ENCODE results near the gene APC2.

DNA sequence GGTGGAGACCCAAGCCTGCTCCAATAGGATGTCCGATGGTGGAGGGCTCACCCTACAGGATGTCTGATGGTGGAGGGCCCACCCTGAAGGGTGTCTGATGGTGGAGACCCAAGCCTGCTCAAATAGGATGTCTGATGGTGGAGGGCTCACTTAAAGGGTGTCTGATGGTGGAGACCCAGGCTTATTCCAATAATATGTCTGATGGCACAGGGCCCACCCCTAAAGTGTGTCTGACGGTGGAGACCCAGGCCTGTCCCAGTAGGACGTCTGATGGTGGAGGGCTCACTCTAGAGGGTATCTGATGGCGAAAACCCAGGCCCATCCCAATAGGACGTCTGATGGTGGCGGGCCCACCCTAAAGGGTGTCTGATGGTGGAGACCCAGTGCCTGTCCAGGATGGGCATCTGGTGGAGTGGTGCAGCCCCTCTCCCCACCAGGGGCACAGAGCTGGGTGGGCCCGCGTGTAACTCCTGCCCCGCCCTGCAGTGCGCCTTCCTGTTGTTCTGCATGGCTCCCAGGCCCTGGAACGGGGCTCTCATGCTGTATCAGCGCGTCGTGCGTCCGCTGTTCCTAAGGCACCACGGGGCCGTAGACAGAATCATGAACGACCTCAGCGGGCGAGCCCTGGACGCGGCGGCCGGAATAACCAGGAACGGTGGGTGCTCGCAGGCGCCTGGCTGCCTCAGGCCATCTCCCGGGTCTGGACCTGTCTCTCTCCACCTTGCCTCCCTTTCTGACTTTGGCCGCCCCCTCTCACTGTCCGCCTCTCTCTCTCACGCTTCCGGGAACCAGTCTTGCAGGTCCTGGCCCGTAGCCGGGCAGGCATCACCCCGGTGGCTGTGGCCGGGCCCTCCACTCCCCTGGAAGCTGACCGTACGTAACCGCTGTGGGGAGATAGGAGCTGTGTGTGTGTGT is 46.1 kb downstream of the APC2 start:
- TF ChIP-seq, protein P1, sequence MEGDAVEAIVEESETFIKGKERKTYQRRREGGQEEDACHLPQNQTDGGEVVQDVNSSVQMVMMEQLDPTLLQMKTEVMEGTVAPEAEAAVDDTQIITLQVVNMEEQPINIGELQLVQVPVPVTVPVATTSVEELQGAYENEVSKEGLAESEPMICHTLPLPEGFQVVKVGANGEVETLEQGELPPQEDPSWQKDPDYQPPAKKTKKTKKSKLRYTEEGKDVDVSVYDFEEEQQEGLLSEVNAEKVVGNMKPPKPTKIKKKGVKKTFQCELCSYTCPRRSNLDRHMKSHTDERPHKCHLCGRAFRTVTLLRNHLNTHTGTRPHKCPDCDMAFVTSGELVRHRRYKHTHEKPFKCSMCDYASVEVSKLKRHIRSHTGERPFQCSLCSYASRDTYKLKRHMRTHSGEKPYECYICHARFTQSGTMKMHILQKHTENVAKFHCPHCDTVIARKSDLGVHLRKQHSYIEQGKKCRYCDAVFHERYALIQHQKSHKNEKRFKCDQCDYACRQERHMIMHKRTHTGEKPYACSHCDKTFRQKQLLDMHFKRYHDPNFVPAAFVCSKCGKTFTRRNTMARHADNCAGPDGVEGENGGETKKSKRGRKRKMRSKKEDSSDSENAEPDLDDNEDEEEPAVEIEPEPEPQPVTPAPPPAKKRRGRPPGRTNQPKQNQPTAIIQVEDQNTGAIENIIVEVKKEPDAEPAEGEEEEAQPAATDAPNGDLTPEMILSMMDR (IDR thresholded peaks at IDR 0.05), result no peak
- no peak for TF ChIP-seq POLR2A (IDR thresholded peaks at IDR 0.05)
- no peak for TF ChIP-seq POLR2AphosphoS5 (IDR thresholded peaks at IDR 0.05)
- no peak for TF ChIP-seq EP300 (IDR thresholded peaks at IDR 0.05)
